ENCODE results near the gene RAB4B. TPM values are rescaled to one million over a fixed set of nuclear protein-coding genes. Genes with fewer than 3 reads are reported as not detected.
"Not testable (repeated sequence)": the region's sequence is repeated elsewhere in the genome, so short reads cannot be mapped to it uniquely, and the experiment has no call there.

The RAB4B gene
- total RNA-seq, 1 donor from 2014 or later: 2.1 TPM

GRCh38 chr19:40807147-40808020 is 29.3 kb downstream of the RAB4B start:
- H3K27me3 ChIP-seq (ENCODE audit: control insufficient read depth in 3 of 3, insufficient read depth in 3 of 3, low read length in 3 of 3): no peaks in the 10 kb centered on the region
- peaks cover 61 to 84% (median 80%) of the 10 kb centered on the region in 3 donors for H3K4me1 ChIP-seq (ENCODE audit: control insufficient read depth in 3 of 3, insufficient read depth in 3 of 3, low read length in 3 of 3)
- H3K4me3 ChIP-seq (ENCODE audit: low read length in 3 of 3): peak overlapping the region in 1 of 3 donors; percentile 22
- H3K9ac ChIP-seq (ENCODE audit: low read depth in 1 of 3, low read length in 3 of 3): peak overlapping the region in 1 of 3 donors; percentile 16
- peaks cover 16 to 25% (median 25%) of the 10 kb centered on the region in 3 donors for H3K36me3 ChIP-seq (ENCODE audit: control insufficient read depth in 3 of 3, insufficient read depth in 3 of 3, low read length in 3 of 3)
- H3K9me3 ChIP-seq (ENCODE audit: control insufficient read depth in 3 of 3, low read length in 3 of 3): no peaks in the 10 kb centered on the region
- peak overlapping the region; percentile 46 for H3K27ac ChIP-seq (ENCODE audit: low read depth, low read length)

GRCh38 chr19:40808021-40808325 is 29.9 kb downstream of the RAB4B start:
- no peaks in the 10 kb centered on the region for H3K27me3 ChIP-seq (ENCODE audit: control insufficient read depth in 3 of 3, insufficient read depth in 3 of 3, low read length in 3 of 3)
- H3K4me3 ChIP-seq (ENCODE audit: low read length in 3 of 3): no peak overlapping the region
- peaks cover 55 to 81% (median 76%) of the 10 kb centered on the region in 3 donors for H3K4me1 ChIP-seq (ENCODE audit: control insufficient read depth in 3 of 3, insufficient read depth in 3 of 3, low read length in 3 of 3)
- H3K9ac ChIP-seq (ENCODE audit: low read depth in 1 of 3, low read length in 3 of 3): no peak overlapping the region
- no peak overlapping the region for H3K27ac ChIP-seq (ENCODE audit: low read depth, low read length)
- H3K9me3 ChIP-seq (ENCODE audit: control insufficient read depth in 3 of 3, low read length in 3 of 3): no peaks in the 10 kb centered on the region
- peaks cover 16 to 25% (median 23%) of the 10 kb centered on the region in 3 donors for H3K36me3 ChIP-seq (ENCODE audit: control insufficient read depth in 3 of 3, insufficient read depth in 3 of 3, low read length in 3 of 3)

- Histone ChIP-seq H3K4me1 (ENCODE audit: control insufficient read depth in 3 of 3, insufficient read depth in 3 of 3, low read length in 3 of 3) (peaks cover 50 to 75% (median 73%) of the 10 kb centered on the region in 3 donors), H3K9ac (ENCODE audit: low read depth in 1 of 3, low read length in 3 of 3) (no peak overlapping the region), H3K4me3 (ENCODE audit: low read length in 3 of 3) (no peak overlapping the region), H3K27me3 (ENCODE audit: control insufficient read depth in 3 of 3, insufficient read depth in 3 of 3, low read length in 3 of 3) (no peaks in the 10 kb centered on the region), H3K36me3 (ENCODE audit: control insufficient read depth in 3 of 3, insufficient read depth in 3 of 3, low read length in 3 of 3) (peaks cover 16 to 24% (median 20%) of the 10 kb centered on the region in 3 donors), H3K27ac (ENCODE audit: low read depth, low read length) (no peak overlapping the region), H3K9me3 (ENCODE audit: control insufficient read depth in 3 of 3, low read length in 3 of 3) (no peaks in the 10 kb centered on the region)
Measured at GRCh38 chr19:40808497-40808896, 30.4 kb downstream of the RAB4B start.

GRCh38 chr19:40809358-40810086 is 31.5 kb downstream of the RAB4B start:
- Histone ChIP-seq H3K27me3 (ENCODE audit: control insufficient read depth in 3 of 3, insufficient read depth in 3 of 3, low read length in 3 of 3) (no peaks in the 10 kb centered on the region), H3K4me1 (ENCODE audit: control insufficient read depth in 3 of 3, insufficient read depth in 3 of 3, low read length in 3 of 3) (peaks cover 40 to 65% (median 63%) of the 10 kb centered on the region in 3 donors), H3K4me3 (ENCODE audit: low read length in 3 of 3) (peak overlapping the region; percentile 40 to 73 (median 48)), H3K36me3 (ENCODE audit: control insufficient read depth in 3 of 3, insufficient read depth in 3 of 3, low read length in 3 of 3) (peaks cover 16 to 23% (median 20%) of the 10 kb centered on the region in 3 donors), H3K9me3 (ENCODE audit: control insufficient read depth in 3 of 3, low read length in 3 of 3) (no peaks in the 10 kb centered on the region), H3K27ac (ENCODE audit: low read depth, low read length) (peak overlapping the region; percentile 60), H3K9ac (ENCODE audit: low read depth in 1 of 3, low read length in 3 of 3) (peak overlapping the region in 1 of 3 donors; percentile 50)

GRCh38 chr19:40810160-40810559 is 32.1 kb downstream of the RAB4B start:
- H3K36me3 ChIP-seq (ENCODE audit: control insufficient read depth in 3 of 3, insufficient read depth in 3 of 3, low read length in 3 of 3): peaks cover 16 to 22% (median 17%) of the 10 kb centered on the region in 3 donors
- H3K9ac ChIP-seq (ENCODE audit: low read depth in 1 of 3, low read length in 3 of 3): peak overlapping the region; percentile 23 to 57 (median 50)
- H3K27ac ChIP-seq (ENCODE audit: low read depth, low read length): peak overlapping the region; percentile 60
- peak overlapping the region; percentile 40 to 73 (median 48) for H3K4me3 ChIP-seq (ENCODE audit: low read length in 3 of 3)
- H3K27me3 ChIP-seq (ENCODE audit: control insufficient read depth in 3 of 3, insufficient read depth in 3 of 3, low read length in 3 of 3): no peaks in the 10 kb centered on the region
- peaks cover 33 to 59% (median 57%) of the 10 kb centered on the region in 3 donors for H3K4me1 ChIP-seq (ENCODE audit: control insufficient read depth in 3 of 3, insufficient read depth in 3 of 3, low read length in 3 of 3)
- H3K9me3 ChIP-seq (ENCODE audit: control insufficient read depth in 3 of 3, low read length in 3 of 3): no peaks in the 10 kb centered on the region

- H3K4me3 ChIP-seq (ENCODE audit: low read length in 3 of 3): peak overlapping the region; percentile 68 to 73 (median 72)
- H3K27ac ChIP-seq (ENCODE audit: low read depth, low read length): peak overlapping the region; percentile 60
- H3K27me3 ChIP-seq (ENCODE audit: control insufficient read depth in 3 of 3, insufficient read depth in 3 of 3, low read length in 3 of 3); H3K9me3 ChIP-seq (ENCODE audit: control insufficient read depth in 3 of 3, low read length in 3 of 3): not testable (repeated sequence)
- H3K9ac ChIP-seq (ENCODE audit: low read depth in 1 of 3, low read length in 3 of 3): peak overlapping the region in 2 of 3 donors; percentile 23 to 66
- H3K4me1 ChIP-seq (ENCODE audit: control insufficient read depth in 3 of 3, insufficient read depth in 3 of 3, low read length in 3 of 3): peaks cover 27 to 52% (median 50%) of the 10 kb centered on the region in 3 donors
- peaks cover 16 to 22% (median 17%) of the 10 kb centered on the region in 3 donors for H3K36me3 ChIP-seq (ENCODE audit: control insufficient read depth in 3 of 3, insufficient read depth in 3 of 3, low read length in 3 of 3)
Measured at GRCh38 chr19:40810649-40811408, 32.8 kb downstream of the RAB4B start.

GRCh38 chr19:40811478-40812341 is 33.7 kb downstream of the RAB4B start:
- H3K4me1 ChIP-seq (ENCODE audit: control insufficient read depth in 3 of 3, insufficient read depth in 3 of 3, low read length in 3 of 3): peaks cover 18 to 43% (median 41%) of the 10 kb centered on the region in 3 donors
- peak overlapping the region; percentile 35 to 72 (median 38) for H3K4me3 ChIP-seq (ENCODE audit: low read length in 3 of 3)
- peaks cover 16 to 22% (median 17%) of the 10 kb centered on the region in 3 donors for H3K36me3 ChIP-seq (ENCODE audit: control insufficient read depth in 3 of 3, insufficient read depth in 3 of 3, low read length in 3 of 3)
- no peaks in the 10 kb centered on the region for H3K27me3 ChIP-seq (ENCODE audit: control insufficient read depth in 3 of 3, insufficient read depth in 3 of 3, low read length in 3 of 3)
- peak overlapping the region in 1 of 3 donors; percentile 66 for H3K9ac ChIP-seq (ENCODE audit: low read depth in 1 of 3, low read length in 3 of 3)
- peak overlapping the region; percentile 30 for H3K27ac ChIP-seq (ENCODE audit: low read depth, low read length)
- no peaks in the 10 kb centered on the region for H3K9me3 ChIP-seq (ENCODE audit: control insufficient read depth in 3 of 3, low read length in 3 of 3)

GRCh38 chr19:40812571-40812970 is 34.5 kb downstream of the RAB4B start:
- not testable (repeated sequence) for H3K4me3 ChIP-seq (ENCODE audit: low read length in 3 of 3); H3K9me3 ChIP-seq (ENCODE audit: control insufficient read depth in 3 of 3, low read length in 3 of 3); H3K27me3 ChIP-seq (ENCODE audit: control insufficient read depth in 3 of 3, insufficient read depth in 3 of 3, low read length in 3 of 3); H3K27ac ChIP-seq (ENCODE audit: low read depth, low read length); H3K9ac ChIP-seq (ENCODE audit: low read depth in 1 of 3, low read length in 3 of 3)
- peaks cover 12 to 17% (median 16%) of the 10 kb centered on the region in 3 donors for H3K36me3 ChIP-seq (ENCODE audit: control insufficient read depth in 3 of 3, insufficient read depth in 3 of 3, low read length in 3 of 3)
- peaks cover 14 to 35% (median 32%) of the 10 kb centered on the region in 3 donors for H3K4me1 ChIP-seq (ENCODE audit: control insufficient read depth in 3 of 3, insufficient read depth in 3 of 3, low read length in 3 of 3)

- Histone ChIP-seq H3K27me3 (ENCODE audit: control insufficient read depth in 3 of 3, insufficient read depth in 3 of 3, low read length in 3 of 3) (no peaks in the 10 kb centered on the region), H3K4me1 (ENCODE audit: control insufficient read depth in 3 of 3, insufficient read depth in 3 of 3, low read length in 3 of 3) (peaks cover 14 to 31% (median 27%) of the 10 kb centered on the region in 3 donors), H3K9ac (ENCODE audit: low read depth in 1 of 3, low read length in 3 of 3) (peak overlapping the region in 1 of 3 donors; percentile 16), H3K36me3 (ENCODE audit: control insufficient read depth in 3 of 3, insufficient read depth in 3 of 3, low read length in 3 of 3) (peaks cover 6 to 14% (median 11%) of the 10 kb centered on the region in 3 donors), H3K4me3 (ENCODE audit: low read length in 3 of 3) (no peak overlapping the region), H3K9me3 (ENCODE audit: control insufficient read depth in 3 of 3, low read length in 3 of 3) (no peaks in the 10 kb centered on the region), H3K27ac (ENCODE audit: low read depth, low read length) (no peak overlapping the region)
Measured at GRCh38 chr19:40813182-40813581, 35.1 kb downstream of the RAB4B start.

Data from skeletal muscle tissue (tissue), 4 donors.